Measurements from ENCODE around the gene EYA2.

DNA sequence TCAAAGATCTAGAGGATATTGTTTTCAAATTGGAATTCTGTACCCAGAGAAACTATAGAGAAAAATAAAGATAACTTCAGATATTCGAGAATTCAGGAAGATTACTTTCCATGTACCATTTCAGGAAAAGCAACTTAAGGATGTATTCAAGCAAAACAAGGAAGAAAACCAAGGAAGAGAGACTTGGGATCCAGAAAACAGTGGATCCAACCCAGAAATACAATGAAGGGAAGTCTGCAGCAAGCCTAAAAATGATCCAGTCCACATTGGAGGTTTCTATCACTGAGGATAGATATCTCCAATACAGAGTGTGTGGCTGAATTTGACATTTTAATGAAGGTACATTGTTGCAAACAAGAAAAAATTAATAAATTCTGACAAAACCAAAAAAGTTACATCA is 201.0 kb downstream of the EYA2 start:
- no peak for TF ChIP-seq CTCF (IDR thresholded peaks at IDR 0.05)
- TF ChIP-seq POLR2A (IDR thresholded peaks at IDR 0.05), result no peak
